GM19099 (cell line): ENCODE results near the gene HBS1L.

Source experiments
- POLR2A ChIP-seq: IDR thresholded peaks from 3 replicates; pipeline ENCODE4 v1.6.1; 2011; ENCODE audit warnings: low read depth; ENCODE audit not compliant: insufficient read length; ENCODE audit errors: extremely low read depth

The HBS1L gene

GRCh38 chr6:134934793-134935485, 119.7 kb downstream of the HBS1L start:
- TF ChIP-seq POLR2A = no peak

GRCh38 chr6:134932535-134933470, 121.8 kb downstream of the HBS1L start:
- no peak for TF ChIP-seq POLR2A

- TF ChIP-seq POLR2A = no peak
Measured at GRCh38 chr6:134932098-134932497, 122.5 kb downstream of the HBS1L start.

GRCh38 chr6:134930463-134930862, 124.2 kb downstream of the HBS1L start:
- TF ChIP-seq POLR2A = no peak

GRCh38 chr6:134928151-134928900, 126.3 kb downstream of the HBS1L start:
- TF ChIP-seq POLR2A = no peak

- TF ChIP-seq POLR2A = no peak
Measured at GRCh38 chr6:134925800-134926199, 128.8 kb downstream of the HBS1L start.

- no peak for TF ChIP-seq POLR2A
Measured at GRCh38 chr6:134921721-134922261, 132.8 kb downstream of the HBS1L start.

GRCh38 chr6:134921276-134921675, 133.3 kb downstream of the HBS1L start:
- no peak for TF ChIP-seq POLR2A

GRCh38 chr6:134920422-134920821, 134.2 kb downstream of the HBS1L start:
- no peak for TF ChIP-seq POLR2A

GRCh38 chr6:134918418-134918961, 136.1 kb downstream of the HBS1L start:
- no peak for TF ChIP-seq POLR2A

- no peak for TF ChIP-seq POLR2A
Measured at GRCh38 chr6:134911547-134911946, 143.1 kb downstream of the HBS1L start.

- TF ChIP-seq POLR2A = no peak
Measured at GRCh38 chr6:134910593-134910935, 144.1 kb downstream of the HBS1L start.
